ENCODE measurements around the gene SAAL1.

DNA sequence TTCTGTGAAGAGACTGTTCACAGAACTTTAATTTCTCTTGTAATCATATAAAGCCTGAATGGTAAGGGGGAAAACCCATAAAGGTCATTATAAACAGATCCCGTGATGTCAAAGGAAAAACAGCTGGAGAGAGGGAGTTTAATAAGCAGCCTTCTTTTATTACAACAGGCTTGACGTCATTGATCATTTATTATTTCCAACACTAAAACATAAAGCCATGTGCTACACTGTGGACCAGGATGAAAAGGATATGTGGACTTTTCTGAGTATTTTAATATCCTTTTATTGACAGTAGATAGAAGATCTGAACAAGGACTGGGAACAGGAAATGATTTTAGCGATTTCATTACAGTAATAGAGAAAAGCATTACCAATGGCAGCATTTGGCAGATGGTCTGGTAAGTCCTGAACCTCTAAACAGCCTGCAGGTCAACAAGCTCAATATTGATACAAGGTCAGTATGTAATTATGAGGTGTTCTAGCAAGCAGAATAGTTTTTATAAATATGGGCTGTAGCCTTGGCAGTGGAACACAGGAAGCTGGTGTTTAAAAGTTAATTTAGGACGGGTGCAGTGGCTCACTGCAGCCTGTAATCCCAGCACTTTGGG, 34.7 kb downstream of the SAAL1 start:
- TF ChIP-seq CTCF (IDR thresholded peaks at IDR 0.05): no peak
- no peak for TF ChIP-seq POLR2AphosphoS5 (IDR thresholded peaks at IDR 0.05; ENCODE audit: low read depth, low read length)
- TF ChIP-seq RAD21 (IDR thresholded peaks at IDR 0.05; ENCODE audit: low read length): no peak
- TF ChIP-seq SMC3 (IDR thresholded peaks at IDR 0.05; ENCODE audit: low read depth, low read length): no peak

All from SK-N-SH (cell line).